HepG2 (cell line): Measurements from ENCODE around the gene FAM110A. TPM values are rescaled to one million over a fixed set of nuclear protein-coding genes. Genes with fewer than 3 reads are reported as not detected.
A peak's percentile ranks its signal among the peaks of the same experiment; 100 is the strongest.

Experiments
- BORCS8-MEF2B ChIP-seq: sonication (generic); formaldehyde crosslinking; IDR thresholded peaks from 2 replicates; pipeline ENCODE4 v1.8.0; 2022; ENCODE audit warnings: mild to moderate bottlenecking, missing genetic modification reagents
- HNF1A ChIP-seq, 2 experiments: sonication (generic) in 1 of 2; formaldehyde crosslinking in 1 of 2; IDR thresholded peaks; 2 replicates each; pipeline versions ENCODE4 v1.4.0 to v1.6.1; 2016 to 2020; ENCODE audit warnings: borderline replicate concordance in 1 of 2, low read depth in 1 of 2, mild to moderate bottlenecking in 1 of 2, missing genetic modification reagents in 1 of 2
- IRX3 ChIP-seq: sonication (generic); formaldehyde crosslinking; IDR thresholded peaks from 2 replicates; pipeline ENCODE4 v1.8.1; 2023; ENCODE audit warnings: mild to moderate bottlenecking, low read depth, missing genetic modification reagents, borderline replicate concordance
- PAXIP1 ChIP-seq: sonication (generic); formaldehyde crosslinking; conservative IDR thresholded peaks from 2 replicates; pipeline ENCODE4 v1.4.0; 2020; ENCODE audit warnings: mild to moderate bottlenecking, missing genetic modification reagents, moderate library complexity
- RBM39 ChIP-seq: fragments of 200-400 bp; formaldehyde crosslinking; IDR thresholded peaks from one replicate; pipeline ENCODE4 v1.6.1; 2018; ENCODE audit warnings: antibody characterized with exemption, mild to moderate bottlenecking, low read depth, low read length; ENCODE audit not compliant: poor library complexity, severe bottlenecking
- SMAD3 ChIP-seq: sonication (generic); formaldehyde crosslinking; IDR thresholded peaks from 2 replicates; pipeline ENCODE4 v1.4.0; 2020; ENCODE audit warnings: missing genetic modification reagents
- TBP ChIP-seq: sonication (generic); formaldehyde crosslinking; IDR thresholded peaks from 2 replicates; pipeline ENCODE4 v1.5.0; 2020; ENCODE audit warnings: missing genetic modification reagents
- ZFP36L2 ChIP-seq: sonication (generic); formaldehyde crosslinking; IDR thresholded peaks from 2 replicates; pipeline ENCODE4 v1.4.0; 2020; ENCODE audit warnings: missing genetic modification reagents
- ZHX2 ChIP-seq, 2 experiments: sonication (generic) in 1 of 2; formaldehyde crosslinking in 1 of 2; IDR thresholded peaks; 2 replicates each; pipeline versions ENCODE4 v1.6.1 to v1.9.0; 2014 to 2022; ENCODE audit warnings: antibody characterized with exemption in 1 of 2, borderline replicate concordance in 1 of 2, inconsistent platforms in 1 of 2, low read depth in 1 of 2, missing genetic modification reagents in 1 of 2
- ZIK1 ChIP-seq: sonication (generic); formaldehyde crosslinking; IDR thresholded peaks from 2 replicates; pipeline ENCODE4 v1.5.0; 2020; ENCODE audit warnings: mild to moderate bottlenecking, low read depth, missing genetic modification reagents, borderline replicate concordance
- ZMAT3 ChIP-seq: sonication (generic); formaldehyde crosslinking; conservative IDR thresholded peaks from 2 replicates; pipeline ENCODE4 v1.7.0; 2021; ENCODE audit warnings: missing genetic modification reagents
- ZNF264 ChIP-seq: sonication (generic); formaldehyde crosslinking; IDR thresholded peaks from 2 replicates; pipeline ENCODE4 v1.4.0; 2020; ENCODE audit warnings: missing genetic modification reagents
- ZNF891 ChIP-seq: sonication (generic); formaldehyde crosslinking; IDR thresholded peaks from 2 replicates; pipeline ENCODE4 v1.5.0; 2020; ENCODE audit warnings: mild to moderate bottlenecking, missing genetic modification reagents
- polyA plus RNA-seq, 8 experiments: library from polyadenylated mRNA; depleted of rRNA in 3 of 8; stranded (reverse) in 7 of 8; unstranded in 1 of 8; fragments of >200 nt; fragmentation: Illumina TruSeq in 4 of 8; extraction: Trizol in 4 of 8; gene quantifications; 2 replicates each; pipeline versions ENCODE4 v1.2.1 to v1.2.3, GENCODE V29; 2011 to 2016; ENCODE audit warnings: low read depth in 4 of 8, missing spikeins in 1 of 8, mixed read lengths in 1 of 8; ENCODE audit not compliant: insufficient read depth in 1 of 8
- total RNA-seq, 5 experiments: library from RNA; depleted of rRNA; stranded (reverse); fragments of >200 nt; fragmentation: Illumina TruSeq; extraction: Trizol; gene quantifications; 2 replicates each; pipeline ENCODE4 v1.2.3, GENCODE V29; 2016; ENCODE audit warnings: low read depth in 1 of 5

FAM110A gene
- total and polyA plus RNA-seq, 2 of the 13 experiments (the other 11 are each of a cell fraction or from before 2014, with no cell fraction given): 1.9 TPM

- TF ChIP-seq RBM39 (no peak), ZNF891 (CRISPR knock-in tag) (no peak), ZFP36L2 (0 out of 2 replicates have a peak, but pooled peaks have one; percentile 84), PAXIP1 (CRISPR knock-in tag) (0 out of 2 replicates have a peak, but pooled peaks have one; percentile 15), ZMAT3 (CRISPR knock-in tag) (peak; percentile 77; the same call in 1 of the 2 replicates), ZNF264 (CRISPR knock-in tag) (0 out of 2 replicates have a peak, but pooled peaks have one; percentile 46), BORCS8-MEF2B (CRISPR knock-in tag) (0 out of 2 replicates have a peak, but pooled peaks have one; percentile 23), ZHX2 (IDR thresholded peaks at IDR 0.05; ENCODE audit: low read depth) (no peak), ZHX2 (CRISPR knock-in tag; IDR thresholded peaks at IDR 0.05; ENCODE audit: borderline replicate concordance) (peak; percentile 75; the same call in 1 of the 2 replicates), HNF1A (IDR thresholded peaks at IDR 0.05; ENCODE audit: low read depth) (no peak), HNF1A (CRISPR knock-in tag; IDR thresholded peaks at IDR 0.05; ENCODE audit: borderline replicate concordance) (no peak), IRX3 (CRISPR knock-in tag) (no peak), ZIK1 (no peak), SMAD3 (0 out of 2 replicates have a peak, but pooled peaks have one; percentile 69), TBP (CRISPR knock-in tag) (no peak)
Observed at GRCh38 chr20:878511-879307, 45.2 kb downstream of the FAM110A start (continued).
